HPDE6-E6E7 (cell line): ENCODE results near the gene SLC46A1.
A peak's percentile ranks its signal among the peaks of the same experiment; 100 is the strongest.
"Not testable (repeated sequence)": the region's sequence is repeated elsewhere in the genome, so short reads cannot be mapped to it uniquely, and the experiment has no call there.

Source experiments
- DNase-seq: peaks from one replicate; pipeline ENCODE4 v3.0.0; 2011; ENCODE audit warnings: missing footprints; ENCODE audit errors: extremely low spot score

The SLC46A1 gene

DNA sequence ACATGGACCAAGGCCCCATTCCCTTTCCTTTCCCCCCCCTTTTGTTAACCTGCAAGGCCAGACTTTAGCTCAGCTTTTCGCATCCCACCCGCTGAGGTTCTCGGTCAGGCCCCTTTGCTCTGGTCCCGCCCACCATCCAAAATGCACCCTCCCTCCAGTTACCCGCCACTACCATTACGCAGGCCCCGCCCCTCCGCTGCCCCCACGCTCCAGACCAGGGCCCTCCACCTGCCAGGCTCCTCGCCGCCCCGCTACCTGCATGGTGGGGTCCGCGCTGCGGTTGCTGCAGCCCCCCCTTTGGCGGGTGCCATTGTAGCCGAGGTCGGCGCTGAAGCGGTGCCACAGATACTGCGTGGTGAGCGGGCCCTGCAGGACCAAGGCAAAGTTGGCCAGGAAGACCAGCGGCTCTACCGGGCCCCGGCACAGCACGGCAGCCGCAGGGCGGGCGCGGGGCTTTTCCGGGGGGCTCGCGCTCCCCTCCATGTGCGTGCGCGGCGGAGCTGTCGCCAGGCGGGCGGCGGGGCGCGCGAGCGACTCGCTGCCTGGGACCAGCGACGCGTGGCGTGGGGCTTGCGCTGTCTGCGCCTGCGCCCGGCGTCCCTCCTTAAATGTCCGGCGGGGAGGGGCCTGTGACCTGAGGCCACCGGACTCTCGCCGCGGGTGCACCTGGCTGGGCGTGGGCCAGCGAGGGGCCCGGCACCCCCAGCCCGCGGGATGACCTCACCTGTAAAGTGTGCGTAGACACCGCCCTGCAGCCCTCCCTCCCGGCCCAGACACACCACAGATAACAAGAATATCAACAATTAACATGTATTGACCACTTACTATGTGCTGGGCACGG, at the start of gene SLC46A1:
Gene SLC46A1 (minus strand): TSS at position 581 of the 841 bp plus-strand sequence. CDS start 98 bp downstream, at position 483.
- no peak for DNase-seq

DNA sequence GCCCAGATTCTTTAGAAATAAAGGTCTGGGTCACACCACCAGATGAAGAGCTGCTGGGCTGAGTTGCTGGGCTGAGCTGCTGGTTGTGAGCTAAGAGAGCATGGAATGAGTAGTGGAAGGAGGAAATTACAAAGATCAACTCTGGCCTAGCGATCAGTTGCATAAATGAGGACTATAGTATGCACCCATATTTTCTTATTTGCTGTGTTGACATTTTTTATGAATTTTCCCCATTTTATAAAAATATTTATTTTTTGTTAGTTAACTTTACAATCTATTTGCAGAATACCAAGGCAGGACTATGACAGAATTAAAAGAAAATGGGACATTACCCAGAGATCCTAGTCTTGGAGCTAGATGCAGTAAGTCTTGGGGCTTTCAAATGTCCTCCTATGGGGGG, 43.8 kb upstream of the SLC46A1 start:
- DNase-seq, result no peak

DNA sequence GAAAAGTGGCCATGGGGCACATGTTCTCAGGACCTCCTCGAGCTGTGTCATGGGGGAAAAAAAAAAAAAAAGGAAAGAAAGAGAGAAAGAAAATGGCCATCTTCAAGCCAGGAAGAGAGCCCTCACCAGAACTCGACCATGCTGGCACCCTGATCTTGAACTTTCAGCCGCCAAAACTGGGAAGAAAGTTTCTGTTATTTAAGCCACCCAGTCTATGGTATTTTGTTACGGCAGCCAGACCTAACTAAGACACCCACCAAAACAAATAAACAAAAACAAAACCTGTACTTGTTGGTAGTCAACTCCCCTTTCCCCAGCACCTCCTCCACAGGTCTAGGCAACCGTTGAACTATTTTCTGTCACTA, 41.4 kb upstream of the SLC46A1 start:
- DNase-seq, result no peak

DNA sequence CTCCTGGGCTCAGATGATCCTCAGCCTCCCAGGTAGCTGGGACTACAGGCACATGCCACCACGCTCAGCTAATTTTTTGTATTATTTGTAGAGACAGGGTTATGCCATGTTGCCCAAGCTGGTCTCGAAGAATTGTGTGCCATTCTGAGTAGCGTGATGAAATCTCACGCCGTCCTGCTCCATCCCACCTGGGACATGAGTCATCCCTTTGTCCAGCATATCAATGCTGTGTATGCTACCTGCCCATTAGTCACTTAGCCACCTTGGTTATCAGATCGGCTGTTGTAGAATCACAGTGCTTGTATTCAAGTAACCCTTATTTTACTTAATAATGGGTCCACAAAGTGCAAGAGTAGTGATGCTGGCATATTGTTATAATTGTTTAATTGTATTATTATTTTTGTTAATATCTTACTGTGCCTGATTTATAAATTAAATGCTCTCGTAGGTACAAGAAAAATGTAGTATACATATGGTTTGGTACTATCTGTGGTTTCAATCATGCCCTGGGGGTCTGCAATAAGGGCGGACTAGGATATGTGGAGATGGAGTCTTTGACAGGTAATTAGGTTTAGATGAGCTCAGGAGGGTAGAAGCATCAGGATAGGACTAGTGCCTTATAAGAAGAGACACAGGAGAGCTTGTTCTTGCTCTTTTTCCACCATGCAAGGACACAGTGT, 40.8 kb upstream of the SLC46A1 start:
- DNase-seq, result no peak

DNA sequence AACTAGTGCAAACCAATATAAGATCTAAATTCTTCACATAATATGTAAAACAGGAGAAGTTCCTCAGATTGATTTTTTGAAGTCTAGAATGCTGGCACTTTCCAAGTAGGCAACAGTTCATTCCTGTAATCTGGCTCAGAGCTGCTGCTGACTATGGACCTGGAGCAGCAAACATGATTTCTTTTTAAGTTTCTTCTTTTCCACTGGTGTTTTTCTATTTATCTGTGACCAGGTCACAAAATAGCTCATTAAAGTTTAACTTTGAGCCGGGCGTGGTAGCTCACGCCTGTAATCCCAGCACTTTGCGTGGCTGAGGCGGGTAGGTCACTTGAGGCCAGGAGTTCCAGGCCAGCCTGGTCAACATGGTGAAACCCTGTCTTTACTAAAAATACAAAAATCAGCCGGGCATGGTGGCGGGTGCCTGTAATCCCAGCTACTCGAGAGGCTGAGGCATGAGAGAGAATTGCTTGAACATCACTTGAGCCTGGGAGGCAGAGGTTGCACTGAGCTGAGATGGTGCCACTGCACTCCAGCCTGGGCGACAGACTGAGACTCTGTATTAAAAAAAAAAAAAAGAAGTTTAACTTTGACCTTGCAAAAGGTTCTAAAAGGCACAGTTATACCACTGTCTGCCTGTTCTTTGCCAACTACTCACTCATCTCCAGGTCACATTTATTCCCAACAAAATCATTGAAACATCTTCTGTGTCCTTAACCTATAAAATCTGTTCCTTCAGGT, 38.1 kb upstream of the SLC46A1 start:
- no peak for DNase-seq

DNA sequence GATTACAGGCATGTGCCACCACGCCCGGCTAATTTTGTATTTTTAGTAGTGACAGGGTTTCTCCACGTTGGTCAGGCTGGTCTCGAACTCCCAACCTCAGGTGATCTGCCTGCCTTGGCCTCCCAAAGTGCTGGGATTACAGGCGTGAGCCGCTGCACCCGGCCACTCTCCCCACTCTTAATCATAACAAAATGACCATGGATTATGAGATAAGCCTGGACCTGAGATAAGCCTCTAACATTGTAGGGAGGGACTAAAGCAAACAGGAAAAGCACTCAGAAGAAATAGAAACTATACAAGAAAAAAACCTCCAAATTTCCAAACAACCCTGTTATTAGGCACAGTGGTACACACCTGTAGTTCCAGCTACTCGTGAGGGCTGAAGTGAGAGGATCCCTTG, 28.3 kb upstream of the SLC46A1 start:
- not testable (repeated sequence) for DNase-seq

DNA sequence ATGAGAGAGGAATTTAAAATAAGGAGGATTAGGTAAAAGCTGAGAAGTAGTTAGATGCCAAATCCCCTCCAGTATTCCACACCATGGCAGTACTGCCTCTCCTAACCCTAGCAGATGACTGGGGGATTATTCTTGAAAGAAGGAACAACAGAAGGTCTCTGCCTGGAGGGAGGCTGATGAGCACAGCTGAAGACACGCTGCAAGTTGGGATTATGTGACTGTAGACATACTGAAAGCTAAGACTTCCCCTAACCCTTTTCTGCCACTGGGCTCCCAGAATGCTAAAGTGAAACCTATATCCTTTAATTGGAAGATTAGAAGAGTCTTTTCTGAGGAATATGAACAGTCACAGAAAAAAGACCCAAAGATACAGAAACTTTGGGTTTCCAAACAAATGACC, 27.7 kb upstream of the SLC46A1 start:
- DNase-seq, result no peak

DNA sequence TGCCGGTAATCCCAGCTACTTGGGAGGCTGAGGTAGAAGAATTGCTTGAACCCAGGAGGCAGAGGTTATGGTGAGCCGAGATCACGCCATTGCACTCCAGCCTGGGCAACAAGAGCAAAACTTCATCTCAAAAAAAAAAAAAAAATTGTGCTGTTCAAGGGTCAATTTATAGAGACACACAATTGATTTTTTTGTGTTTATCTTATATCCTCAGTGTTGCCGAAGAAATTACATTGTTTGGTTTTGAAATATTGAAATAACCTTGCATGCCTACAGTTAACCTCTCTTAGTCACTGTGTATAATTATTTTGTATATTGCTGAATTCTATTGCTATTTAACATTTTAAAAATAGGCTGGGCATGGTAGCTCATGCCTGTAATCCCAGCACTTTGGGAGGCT, 22.0 kb upstream of the SLC46A1 start:
- DNase-seq, result not testable (repeated sequence)

DNA sequence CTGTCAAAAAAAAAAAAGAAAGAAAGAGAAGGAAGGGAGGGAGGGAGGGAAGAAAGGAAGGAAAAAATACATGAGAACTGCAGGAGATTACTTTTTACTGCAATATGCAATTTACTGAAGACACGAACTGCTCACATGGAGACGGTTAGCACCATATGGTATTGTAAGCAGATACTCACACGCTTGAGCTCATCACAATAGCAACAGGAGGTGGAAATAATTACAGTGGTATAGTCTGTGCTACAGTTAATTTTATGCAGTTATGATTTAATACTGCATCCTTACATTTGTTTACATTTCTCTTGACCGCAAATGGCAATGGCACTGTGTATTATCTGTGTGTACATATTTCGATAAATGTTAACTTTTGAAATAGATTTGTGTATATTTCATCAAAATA, 21.4 kb upstream of the SLC46A1 start:
- no peak for DNase-seq

DNA sequence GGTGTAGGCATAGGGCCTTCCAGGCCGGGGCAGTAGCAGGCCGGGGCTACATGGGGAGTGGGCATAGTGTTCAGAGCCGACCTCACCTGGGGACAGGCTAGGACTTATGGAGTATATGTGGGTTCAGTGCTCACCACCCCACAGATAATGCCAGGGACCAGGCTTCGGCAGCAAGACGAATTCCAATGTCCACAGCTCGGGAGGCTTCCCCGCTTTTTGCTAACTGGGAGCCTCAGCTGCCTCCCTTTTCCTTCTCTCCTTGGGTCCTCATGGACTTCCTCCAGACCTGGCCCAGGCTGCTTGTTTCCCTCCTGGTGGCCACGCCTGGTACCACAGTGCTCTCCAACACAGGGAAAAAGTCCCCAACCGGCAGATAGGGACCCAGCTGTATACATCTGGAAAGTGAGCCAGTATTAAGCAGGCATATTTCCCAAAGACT, 20.1 kb upstream of the SLC46A1 start:
- no peak for DNase-seq

DNA sequence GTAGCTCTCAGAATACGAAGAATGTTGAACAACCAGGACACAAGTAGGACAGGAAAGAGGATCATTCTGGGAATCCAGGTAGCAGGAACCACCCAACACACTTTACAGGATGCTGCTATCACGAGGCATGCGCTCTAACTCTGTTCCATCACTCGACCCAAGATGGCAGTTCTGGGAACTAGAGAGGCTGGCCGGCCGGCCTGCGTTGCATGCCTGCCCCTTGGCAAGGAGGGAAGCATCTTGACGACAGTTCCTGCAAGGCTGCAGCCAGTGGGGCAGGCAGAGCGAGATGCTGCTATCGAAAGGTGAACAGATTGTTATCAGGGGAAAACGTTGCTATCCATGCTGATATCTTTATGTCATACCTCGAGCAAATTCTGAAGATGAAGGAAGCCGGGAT, 19.2 kb upstream of the SLC46A1 start:
- DNase-seq, result no peak

DNA sequence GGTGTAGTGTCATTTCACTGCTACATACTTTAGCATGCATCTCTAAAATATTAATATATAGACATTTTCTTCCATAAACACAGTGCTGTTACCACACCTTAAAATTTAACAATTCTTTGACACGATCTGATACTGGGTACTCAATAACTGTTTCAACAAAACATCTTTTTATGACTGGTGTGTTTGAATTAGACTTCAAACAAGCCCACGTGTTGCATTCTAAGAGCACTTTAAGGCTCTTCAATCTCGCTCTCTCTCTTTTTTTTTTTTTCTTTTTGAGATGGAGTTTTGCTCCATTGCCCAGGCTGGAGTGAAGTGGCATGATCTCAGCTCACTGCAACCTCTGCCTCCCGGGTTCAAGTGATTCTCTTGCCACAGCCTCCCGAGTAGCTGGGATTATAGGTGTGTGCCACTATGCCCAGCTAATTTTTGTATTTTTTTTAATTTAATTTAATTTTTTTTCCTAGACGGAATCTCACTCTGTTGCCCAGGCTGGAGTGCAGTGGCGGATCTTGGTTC, 15.8 kb upstream of the SLC46A1 start:
- no peak for DNase-seq

DNA sequence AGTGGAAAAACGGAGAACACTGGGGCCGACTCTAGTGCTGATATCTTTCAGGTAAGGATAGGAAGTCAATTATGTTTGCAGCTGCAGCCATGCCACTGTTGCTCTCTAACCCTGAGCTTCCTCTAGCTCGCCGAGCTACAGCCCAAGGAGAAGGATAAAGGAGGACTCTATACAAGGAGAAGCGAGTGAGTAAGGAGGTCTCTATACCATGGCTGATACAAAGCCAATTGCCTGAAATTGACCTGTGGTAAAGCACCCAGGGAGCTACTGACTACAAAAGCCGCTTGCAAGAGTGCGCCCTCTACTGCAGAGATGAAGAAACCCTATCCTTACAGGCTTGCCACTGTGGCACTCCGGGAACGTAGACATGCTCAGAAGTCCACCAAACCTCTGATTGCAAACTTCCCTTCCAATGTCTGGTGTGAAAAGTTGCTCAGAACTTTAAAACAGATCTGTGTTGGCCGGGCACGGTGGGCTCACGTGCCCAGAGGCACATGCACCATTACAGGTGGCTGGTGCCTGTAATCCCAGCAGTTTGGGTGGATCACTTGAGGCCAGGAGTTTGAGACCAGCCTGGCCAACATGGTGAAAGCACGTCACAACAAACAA, 10.8 kb upstream of the SLC46A1 start:
- no peak for DNase-seq

DNA sequence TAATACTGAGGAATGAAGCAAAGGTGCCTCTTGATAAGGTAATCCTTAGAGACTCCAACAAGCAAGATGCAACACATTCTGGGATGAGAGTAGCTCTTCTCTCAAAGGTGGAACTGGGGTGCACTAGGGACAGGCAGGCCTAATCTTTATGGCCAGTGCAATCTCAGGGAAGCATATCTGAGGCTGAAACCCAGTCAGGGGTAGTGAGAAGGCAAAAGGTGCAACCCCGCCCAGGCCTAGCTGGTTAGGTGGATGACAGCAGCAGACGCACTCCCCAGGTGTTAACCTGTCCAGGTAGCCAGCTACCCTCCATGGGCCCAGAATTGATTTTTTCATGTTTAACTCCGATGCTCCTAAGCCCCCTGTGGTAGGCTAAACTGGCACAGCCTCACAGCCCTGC, 9.9 kb upstream of the SLC46A1 start:
- no peak for DNase-seq

DNA sequence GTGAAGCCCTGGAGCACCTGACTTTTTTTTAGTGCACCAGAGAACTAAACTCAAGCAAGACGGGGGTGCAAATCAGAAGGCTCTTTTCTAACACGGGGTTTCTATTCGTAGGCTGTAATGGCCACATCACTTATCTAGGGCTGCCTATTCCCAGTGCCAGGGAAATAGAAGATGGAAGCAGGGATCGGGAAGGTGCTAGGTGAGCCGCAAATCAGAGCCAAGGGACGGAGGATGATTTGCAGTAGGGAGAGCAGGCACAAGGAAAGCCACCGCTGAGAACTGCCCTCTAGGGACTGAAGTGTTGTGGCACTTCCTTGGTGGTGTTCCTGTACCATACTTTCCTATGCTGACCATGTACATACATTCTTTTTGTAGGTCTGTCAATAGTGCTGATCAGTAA, 7.8 kb upstream of the SLC46A1 start:
- no peak for DNase-seq

DNA sequence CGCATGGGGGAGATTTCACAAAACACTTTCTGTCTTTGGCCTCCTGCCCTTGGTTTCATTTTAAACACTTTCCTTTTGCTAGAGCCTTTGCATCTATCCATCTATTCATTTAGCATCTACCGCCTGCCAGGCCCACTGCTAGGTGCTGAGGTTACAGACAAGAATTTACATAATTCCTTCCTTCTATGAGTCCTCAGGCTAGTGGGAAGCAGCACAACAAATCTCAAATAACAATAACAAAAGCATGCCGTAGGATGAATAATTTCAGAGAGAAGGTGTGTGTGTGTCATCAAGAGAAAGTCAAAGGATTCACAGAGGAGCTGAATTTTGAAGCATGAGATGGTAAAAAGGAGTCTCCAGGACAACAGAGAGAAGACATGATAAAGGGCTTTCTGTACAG, 6.1 kb upstream of the SLC46A1 start:
- no peak for DNase-seq

DNA sequence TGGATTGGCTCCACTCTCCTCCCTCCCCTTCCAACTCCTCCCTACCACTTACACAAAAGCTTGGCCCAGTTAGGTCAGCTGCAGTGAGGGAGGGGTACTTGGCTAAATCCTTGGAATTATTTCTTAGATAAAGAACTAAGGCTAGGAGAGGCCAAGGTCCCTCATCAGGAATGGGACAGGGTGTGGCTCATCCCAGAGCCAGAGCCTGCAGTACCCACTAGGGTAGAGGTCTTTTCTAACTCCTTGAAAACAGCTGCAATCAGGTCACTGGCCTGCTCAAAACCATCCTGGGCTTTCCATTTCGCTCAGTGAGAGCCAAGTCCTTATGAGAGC, 1.9 kb upstream of the SLC46A1 start:
- no peak for DNase-seq

DNA sequence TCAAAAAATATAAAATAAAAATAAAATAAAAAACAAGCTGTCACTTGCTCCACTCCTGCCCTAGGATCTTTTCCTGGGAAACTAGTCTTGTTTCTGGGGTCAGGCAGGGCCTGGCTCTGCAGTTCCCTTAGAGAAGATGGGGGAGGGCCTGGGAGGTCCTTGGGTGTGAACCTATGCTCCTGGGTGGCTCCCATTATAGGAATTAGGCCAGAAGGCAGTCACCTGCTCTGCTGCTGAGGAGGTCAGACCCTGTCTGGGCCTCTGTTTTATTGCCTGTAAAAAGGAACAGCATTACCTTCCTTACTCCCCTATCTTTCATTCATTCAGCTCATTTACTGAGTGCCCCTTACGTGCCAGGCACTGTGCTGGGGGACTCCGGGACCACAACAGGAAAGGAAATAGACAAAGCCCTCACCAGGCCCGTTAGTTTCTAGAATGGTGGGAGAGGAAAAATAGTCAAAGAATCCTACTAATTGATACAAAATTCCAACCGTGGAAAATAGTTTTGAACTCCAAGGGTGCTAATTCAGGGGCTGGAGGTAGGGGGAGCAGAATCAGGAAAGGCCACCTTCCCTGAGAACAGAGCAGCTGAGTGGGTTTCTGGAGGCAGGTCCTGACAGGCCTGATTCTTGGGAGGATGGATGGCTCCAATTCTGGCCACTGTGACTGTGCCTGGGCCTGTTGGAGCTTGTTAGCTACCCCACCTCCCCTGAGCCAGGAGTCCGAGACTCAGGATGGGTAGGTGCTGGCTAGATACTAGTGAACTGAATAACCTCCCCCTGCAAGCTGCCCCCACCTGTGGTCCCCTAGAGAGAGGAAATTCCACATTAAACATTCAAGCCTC, 1.3 kb upstream of the SLC46A1 start:
- DNase-seq, result peak; percentile 98

DNA sequence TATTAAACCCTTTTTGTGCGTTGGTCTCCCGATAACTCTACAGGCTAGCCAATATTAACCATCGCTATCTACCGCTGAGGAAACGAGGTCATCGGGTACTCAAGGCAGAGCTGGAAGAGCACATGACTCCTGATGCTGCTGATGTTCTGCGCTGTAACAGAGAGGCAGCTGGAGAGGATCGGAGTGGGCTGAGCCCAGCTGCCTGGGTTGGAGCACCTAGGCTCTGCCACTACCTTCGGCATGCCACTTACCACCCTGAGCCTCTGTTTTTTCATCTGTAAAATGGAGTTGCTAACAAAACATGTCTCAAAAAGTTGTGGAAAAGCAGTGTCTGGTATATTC, 432 bp upstream of the SLC46A1 start:
- no peak for DNase-seq

DNA sequence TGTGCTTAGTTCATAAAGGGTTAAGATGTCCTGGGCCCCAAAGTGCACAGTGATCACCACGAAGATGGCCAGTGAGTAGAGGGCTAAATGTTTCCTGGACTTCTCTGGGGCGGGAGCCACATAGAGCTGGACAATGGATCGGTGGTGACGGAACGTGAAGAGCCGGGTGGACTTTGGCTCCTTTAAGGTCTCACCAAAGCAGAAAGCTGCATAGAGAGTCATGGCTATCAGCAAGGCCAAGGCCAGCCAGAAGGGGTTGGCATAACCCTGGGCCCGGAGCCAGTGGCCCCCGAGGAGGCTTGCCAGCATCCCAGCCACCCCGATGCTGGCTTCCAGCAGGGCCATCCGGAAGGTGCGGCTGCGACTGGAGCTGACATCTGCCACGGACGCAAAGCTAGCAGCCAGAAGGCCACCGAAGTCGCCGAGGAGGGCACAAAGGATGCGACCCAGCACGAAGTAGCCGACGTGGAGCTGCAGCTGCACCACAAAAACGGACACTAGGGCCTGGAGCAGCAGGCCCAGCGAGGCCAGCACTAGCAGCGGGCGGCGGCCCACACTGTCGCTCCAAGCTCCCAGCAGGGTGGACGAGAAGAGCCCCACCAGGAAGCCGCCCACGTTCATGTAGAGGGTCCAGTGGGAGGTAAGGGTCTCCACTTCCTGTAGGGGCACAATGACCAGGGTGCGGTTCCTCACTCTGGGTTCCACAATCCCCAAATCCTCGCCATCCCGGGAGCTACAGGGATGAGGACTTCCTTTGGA, 1.0 kb downstream of the SLC46A1 start:
- no peak for DNase-seq

DNA sequence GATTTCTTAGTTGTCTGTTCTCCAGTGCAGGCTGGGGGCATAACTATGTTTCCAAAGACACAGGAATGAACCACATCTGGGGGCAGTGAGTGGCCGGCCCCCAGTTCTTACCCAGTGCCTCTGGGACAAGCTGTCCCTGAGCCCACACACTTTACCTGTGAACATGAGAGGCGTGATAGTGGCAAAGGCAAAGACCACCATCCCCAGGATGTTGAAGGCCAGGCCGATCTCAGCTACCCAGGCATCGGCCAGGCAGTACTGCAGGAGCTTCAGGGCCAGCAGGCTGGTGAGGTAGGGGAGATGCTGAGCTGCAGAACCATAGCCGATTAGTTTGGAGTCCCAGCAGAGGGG, 1.6 kb downstream of the SLC46A1 start:
- DNase-seq, result no peak
